ENCODE measurements around the gene ARPC5. TPM values are rescaled to one million over a fixed set of nuclear protein-coding genes. Genes with fewer than 3 reads are reported as not detected.

The ARPC5 gene
- total and polyA plus RNA-seq, 10 of the 15 experiments (the other 5 are each of a cell fraction or from before 2014, with no cell fraction given): 238 to 784 (median 309) TPM

DNA sequence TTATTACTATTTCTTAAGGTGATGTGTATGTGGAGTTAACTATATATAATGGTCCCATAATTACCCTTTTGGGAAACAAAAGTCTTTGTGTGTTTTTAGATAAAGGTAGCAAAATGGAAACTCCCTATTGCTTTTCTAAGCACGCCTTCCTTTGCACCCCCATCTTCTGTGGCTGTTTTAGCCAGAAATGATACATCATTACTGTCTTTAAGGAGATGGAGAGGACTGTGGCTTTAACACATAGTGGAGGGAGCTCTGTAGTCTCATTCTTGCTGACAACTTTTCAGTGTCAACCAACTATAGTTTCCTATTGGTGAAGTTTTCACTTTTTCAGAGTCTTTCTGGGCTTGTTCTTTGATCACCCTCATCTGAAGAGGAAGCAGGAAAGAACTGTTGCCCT lies 16.5 kb upstream of the ARPC5 start (continued):
- peak; percentile 80 for TF ChIP-seq MTA2 (IDR thresholded peaks at IDR 0.05; ENCODE audit: low read depth)
- TF ChIP-seq TBL1XR1 (IDR thresholded peaks at IDR 0.05; ENCODE audit: low read depth, low read length): no peak
- peak; percentile 6; the same call in 1 of the 2 replicates for TF ChIP-seq EED (IDR thresholded peaks at IDR 0.05; ENCODE audit: low read depth)
- TF ChIP-seq, protein P1, sequence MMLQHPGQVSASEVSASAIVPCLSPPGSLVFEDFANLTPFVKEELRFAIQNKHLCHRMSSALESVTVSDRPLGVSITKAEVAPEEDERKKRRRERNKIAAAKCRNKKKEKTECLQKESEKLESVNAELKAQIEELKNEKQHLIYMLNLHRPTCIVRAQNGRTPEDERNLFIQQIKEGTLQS (IDR thresholded peaks at IDR 0.05; ENCODE audit: borderline replicate concordance, extremely low read depth, low read depth, low read length): no peak
- TF ChIP-seq, protein P2, sequence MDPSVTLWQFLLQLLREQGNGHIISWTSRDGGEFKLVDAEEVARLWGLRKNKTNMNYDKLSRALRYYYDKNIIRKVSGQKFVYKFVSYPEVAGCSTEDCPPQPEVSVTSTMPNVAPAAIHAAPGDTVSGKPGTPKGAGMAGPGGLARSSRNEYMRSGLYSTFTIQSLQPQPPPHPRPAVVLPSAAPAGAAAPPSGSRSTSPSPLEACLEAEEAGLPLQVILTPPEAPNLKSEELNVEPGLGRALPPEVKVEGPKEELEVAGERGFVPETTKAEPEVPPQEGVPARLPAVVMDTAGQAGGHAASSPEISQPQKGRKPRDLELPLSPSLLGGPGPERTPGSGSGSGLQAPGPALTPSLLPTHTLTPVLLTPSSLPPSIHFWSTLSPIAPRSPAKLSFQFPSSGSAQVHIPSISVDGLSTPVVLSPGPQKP (IDR thresholded peaks at IDR 0.05; ENCODE audit: low read depth, low read length): no peak
- TF ChIP-seq, protein P3, sequence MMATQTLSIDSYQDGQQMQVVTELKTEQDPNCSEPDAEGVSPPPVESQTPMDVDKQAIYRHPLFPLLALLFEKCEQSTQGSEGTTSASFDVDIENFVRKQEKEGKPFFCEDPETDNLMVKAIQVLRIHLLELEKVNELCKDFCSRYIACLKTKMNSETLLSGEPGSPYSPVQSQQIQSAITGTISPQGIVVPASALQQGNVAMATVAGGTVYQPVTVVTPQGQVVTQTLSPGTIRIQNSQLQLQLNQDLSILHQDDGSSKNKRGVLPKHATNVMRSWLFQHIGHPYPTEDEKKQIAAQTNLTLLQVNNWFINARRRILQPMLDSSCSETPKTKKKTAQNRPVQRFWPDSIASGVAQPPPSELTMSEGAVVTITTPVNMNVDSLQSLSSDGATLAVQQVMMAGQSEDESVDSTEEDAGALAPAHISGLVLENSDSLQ (IDR thresholded peaks at IDR 0.05): peak; percentile 32; the same call in 1 of the 2 replicates
- TF ChIP-seq, protein P4, sequence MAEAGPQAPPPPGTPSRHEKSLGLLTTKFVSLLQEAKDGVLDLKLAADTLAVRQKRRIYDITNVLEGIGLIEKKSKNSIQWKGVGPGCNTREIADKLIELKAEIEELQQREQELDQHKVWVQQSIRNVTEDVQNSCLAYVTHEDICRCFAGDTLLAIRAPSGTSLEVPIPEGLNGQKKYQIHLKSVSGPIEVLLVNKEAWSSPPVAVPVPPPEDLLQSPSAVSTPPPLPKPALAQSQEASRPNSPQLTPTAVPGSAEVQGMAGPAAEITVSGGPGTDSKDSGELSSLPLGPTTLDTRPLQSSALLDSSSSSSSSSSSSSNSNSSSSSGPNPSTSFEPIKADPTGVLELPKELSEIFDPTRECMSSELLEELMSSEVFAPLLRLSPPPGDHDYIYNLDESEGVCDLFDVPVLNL (IDR thresholded peaks at IDR 0.05; ENCODE audit: low read depth, low read length): no peak
- TF ChIP-seq, protein P5, sequence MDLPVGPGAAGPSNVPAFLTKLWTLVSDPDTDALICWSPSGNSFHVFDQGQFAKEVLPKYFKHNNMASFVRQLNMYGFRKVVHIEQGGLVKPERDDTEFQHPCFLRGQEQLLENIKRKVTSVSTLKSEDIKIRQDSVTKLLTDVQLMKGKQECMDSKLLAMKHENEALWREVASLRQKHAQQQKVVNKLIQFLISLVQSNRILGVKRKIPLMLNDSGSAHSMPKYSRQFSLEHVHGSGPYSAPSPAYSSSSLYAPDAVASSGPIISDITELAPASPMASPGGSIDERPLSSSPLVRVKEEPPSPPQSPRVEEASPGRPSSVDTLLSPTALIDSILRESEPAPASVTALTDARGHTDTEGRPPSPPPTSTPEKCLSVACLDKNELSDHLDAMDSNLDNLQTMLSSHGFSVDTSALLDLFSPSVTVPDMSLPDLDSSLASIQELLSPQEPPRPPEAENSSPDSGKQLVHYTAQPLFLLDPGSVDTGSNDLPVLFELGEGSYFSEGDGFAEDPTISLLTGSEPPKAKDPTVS (IDR thresholded peaks at IDR 0.05; ENCODE audit: low read depth, low read length): no peak
- TF ChIP-seq BHLHE40 (IDR thresholded peaks at IDR 0.05; ENCODE audit: borderline replicate concordance in 1 of 2, low read depth in 2 of 2, low read length in 1 of 2): no peak; a peak in 1 of 4 replicates

Measured in GM12878 (cell line).